Non-pigmented ciliary epithelial cell (primary cell): Measurements from ENCODE around the gene EYA3.

Experiments
- DNase-seq: peaks from one replicate; pipeline ENCODE4 v3.0.0-alpha.2; 2010; ENCODE audit warnings: low read depth

EYA3 gene

GRCh38 chr1:28112388-28113241, 24.2 kb upstream of the EYA3 start:
- DNase-seq, result no peak

- no peak for DNase-seq
Observed at GRCh38 chr1:28111157-28111556, 22.7 kb upstream of the EYA3 start.

DNA sequence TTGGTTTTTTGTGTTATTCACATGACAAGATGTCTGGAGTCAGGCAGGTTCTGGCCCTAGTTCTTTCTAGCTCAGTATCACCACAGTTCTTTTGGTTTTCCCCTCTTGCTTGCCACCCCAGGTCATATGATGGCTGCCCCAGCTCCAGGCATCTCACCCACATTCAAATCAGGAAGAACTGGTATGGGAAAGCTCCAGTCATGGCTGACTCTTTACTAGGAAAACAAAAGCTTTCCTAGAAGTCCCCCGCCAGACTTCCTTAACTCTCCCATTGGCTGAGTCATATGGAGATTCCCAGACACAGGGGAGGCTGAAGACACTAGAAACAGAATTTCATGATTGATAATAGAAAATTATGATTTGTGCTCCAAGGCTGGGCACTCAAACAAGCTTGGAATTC, 22.1 kb upstream of the EYA3 start:
- DNase-seq, result no peak

GRCh38 chr1:28109639-28110038, 21.2 kb upstream of the EYA3 start:
- no peak for DNase-seq

GRCh38 chr1:28108001-28108400, 19.6 kb upstream of the EYA3 start:
- DNase-seq, result no peak

GRCh38 chr1:28104866-28105467, 16.6 kb upstream of the EYA3 start:
- no peak for DNase-seq

DNA sequence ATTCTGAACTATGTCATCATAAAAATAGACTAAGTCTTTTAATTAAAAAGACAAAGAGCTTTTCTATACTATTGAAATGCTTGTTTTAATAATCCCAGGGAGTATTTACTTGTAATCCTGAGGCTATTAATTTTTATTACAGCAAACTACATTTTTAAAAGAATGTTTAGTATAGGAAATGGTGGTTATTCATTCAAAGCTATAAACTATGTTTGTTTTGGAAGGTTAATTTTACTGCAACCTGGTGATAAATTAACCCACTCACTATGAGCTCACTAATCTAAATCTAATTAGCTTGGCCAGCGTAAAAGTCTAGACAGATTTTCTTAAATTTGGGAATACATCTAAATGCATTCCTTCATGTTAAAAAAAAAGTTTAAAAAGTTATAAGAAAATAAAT, 13.8 kb upstream of the EYA3 start:
- no peak for DNase-seq

DNA sequence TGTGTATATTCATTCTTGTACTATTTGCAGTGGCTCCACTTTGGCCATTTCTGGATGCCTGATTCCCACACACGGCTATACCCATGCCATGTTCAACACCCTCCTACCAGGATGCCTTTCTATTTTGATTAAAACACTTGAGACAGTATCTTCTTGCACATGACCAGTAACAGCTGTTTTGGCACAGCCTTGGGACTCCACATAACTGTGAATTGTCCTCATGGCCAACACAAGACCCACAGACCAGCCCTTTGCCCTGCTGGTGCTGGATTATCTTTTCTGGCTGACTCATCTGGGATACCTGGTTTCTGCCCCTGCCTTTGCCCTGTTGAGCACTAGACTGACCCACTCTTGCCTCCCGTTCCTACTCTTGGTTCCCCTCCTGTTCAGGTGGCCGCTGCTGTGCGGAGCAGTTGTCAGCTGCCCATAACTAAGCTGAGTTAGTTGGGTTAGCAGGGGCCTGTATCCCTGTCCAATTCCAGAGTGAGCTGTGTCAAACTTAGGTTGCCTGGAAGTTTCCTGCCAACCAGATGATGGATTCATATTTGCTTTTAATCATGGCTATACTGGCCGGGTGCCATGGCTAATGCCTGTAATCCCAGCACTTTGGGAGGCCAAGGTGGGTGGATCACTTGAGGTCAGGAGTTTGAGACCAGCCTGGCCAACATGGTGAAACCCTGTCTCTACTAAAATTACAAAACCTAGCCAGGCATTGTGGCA, 10.8 kb upstream of the EYA3 start:
- no peak for DNase-seq

DNA sequence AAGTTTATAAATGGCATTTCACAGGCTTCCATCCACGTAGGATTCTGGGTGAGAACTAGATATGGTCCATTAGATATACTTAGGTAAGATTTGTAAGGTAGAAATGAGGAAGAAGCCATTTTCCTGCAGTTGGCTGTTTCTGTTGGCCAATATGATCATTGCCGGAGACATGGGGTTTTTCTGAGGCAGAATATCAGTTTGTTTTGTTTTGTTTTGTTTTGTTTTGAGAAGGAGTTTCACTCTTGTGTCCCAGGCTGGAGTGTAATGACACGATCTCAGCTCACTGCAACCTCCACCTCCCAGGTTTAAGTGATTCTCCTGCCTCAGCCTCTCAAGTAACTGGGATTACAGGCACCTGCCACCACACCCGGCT, 8.7 kb upstream of the EYA3 start:
- no peak for DNase-seq

DNA sequence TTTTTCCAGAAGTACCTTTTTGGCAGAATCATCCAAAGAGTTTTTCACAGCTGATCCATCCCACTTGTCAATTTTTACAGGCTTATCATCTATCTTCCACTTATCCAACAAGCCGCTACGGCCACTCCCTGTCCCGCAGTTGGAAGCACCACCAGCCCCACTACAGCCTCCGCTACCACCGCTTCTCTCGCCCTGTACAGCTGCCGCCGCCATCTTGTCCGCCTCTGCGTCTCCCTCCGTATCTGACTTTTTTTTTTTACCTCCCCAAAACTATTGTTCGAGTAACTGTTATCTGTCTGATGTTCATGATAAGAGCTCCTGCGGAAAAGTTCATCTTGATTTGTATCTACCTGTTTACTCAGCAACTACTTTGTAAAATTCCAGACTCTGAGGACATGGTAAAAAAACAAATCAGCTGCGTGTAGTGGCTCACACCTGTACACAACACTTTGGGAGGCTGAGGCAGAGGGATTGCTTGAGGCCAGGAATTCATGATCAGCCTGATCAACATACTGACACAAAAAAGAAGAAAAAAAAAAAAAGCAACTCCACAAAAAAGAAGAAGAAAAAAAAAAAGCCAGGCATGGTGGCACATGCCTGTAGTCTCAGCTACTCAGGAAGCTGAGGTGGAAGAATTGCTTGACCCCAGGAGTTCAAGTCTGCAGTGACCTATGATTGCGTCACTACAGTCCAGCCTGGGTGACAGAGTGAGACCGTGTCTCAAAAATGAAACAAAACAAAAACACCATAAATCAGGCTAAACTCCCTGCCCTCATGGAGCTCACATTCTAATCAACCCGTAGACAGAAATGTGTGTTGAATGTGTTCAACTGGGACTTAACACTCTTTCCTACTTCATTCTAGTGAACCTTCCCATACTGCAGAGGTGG, 8.0 kb upstream of the EYA3 start:
- DNase-seq, result no peak

DNA sequence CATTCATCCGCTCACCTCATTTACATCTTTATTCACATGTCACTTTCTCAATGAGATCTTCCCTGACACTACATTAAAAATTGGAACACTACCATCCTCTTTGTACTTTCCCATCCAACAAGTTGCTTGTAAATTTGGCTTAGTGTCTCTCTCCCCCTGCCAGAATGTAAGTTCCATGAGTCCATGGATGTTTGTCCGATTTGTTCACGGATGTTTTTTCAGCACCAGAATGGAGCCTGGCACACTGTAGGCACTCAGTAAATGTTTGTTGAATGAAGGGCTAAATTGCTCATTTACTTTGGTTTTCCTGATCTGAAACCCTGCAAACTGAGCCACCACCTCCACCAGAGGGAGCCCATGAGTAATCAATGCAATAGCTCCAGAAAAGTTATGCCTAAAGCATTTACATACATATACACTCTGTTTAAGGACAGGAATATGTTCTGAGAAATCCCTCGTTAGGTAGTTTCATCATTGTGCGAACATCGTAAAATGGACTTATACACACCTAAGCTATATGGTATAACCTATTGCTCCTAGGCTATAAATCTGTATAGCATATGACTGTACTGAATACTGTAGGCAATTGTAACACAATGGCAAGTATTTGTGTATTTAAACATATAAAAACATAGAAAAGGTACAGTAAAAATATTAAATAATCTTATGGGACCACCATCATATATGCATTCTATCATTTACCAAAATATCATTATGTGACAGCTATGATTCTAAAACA, 2.8 kb upstream of the EYA3 start:
- DNase-seq, result no peak

- DNase-seq, result no peak
Observed at GRCh38 chr1:28087614-28088167, 719 bp downstream of the EYA3 start.

- no peak for DNase-seq
Observed at GRCh38 chr1:28086651-28087050, 1.8 kb downstream of the EYA3 start.

DNA sequence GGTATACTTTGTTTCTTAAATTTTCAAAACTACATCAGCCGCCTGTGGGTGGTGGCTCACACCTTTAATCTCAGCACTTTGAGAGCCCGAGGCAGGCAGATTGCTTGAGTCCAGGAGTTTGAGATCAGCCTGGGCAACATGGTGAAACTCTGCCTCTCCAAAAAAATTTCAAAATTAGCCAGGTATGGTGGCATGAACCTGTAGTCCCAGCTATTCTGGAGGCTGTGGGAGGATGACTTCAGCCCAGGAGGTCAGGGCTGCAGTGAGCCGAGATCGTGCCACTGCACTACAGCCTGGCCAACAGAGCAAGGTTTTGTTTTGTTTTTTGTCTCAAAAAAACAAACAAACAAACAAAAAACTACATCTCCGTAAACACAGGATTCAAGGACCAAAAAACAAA, 3.3 kb downstream of the EYA3 start:
- DNase-seq, result no peak

DNA sequence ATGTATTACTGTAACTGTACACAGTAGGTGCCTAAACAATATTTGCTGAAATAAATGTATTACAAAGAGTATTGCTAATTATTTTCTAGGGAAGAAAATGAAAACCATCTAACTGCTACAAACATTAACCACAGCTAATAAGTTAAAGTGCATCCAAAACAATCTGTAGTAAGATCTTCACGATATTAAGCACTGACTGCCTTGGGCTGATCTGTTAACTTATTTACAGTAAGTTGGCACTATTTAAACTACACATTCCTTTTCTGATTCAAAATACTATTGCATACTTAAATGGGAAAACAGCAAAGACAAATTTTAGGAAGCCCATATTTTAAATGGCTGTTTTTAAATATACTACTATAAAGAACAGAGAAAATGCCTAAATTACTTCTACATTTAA, 4.5 kb downstream of the EYA3 start:
- DNase-seq, result no peak

DNA sequence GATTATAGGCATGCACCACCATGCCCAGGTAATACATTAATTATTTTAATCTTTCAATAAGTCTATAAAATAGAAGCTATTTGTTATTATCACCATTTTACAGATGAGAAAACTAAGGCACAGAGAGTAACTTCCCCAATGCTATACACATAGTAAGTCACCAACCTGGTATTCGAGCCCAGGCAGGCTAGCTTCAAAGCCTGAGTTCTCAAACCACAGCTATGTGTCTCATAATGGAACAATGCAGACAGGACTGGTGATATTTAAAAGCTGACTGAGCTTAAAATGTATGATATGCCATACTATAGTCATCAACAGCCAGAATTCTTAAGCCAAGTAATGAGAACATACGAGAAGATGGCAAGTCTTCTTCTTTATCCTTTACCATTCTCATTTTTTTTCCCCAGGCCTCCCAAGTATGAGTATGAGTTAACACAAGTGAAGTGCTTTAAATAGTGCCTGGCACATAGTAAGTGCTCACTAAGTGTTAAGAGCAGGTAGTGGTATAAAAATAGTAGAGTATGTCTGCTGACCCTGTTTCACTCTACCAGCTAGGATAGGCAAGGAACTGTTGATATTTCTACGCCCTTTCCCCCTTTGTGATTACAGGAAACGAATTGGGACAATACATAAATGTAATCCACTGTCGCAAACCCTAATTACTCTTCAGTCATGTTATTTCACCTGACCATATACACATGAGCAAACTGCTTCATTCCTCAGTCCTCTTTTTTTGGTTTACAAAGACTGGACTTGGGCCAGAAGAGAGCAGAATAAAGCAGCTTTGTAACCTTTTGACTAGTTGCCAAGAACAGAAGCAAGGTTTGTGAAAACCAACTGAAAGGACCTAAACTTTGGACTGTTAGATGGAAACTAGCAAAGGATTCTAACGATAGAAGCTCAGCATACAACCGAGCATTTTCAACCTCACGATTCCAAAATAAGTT, 9.5 kb downstream of the EYA3 start:
- peak; percentile 90 for DNase-seq

- no peak for DNase-seq
Observed at GRCh38 chr1:28078262-28078661, 10.1 kb downstream of the EYA3 start.

DNA sequence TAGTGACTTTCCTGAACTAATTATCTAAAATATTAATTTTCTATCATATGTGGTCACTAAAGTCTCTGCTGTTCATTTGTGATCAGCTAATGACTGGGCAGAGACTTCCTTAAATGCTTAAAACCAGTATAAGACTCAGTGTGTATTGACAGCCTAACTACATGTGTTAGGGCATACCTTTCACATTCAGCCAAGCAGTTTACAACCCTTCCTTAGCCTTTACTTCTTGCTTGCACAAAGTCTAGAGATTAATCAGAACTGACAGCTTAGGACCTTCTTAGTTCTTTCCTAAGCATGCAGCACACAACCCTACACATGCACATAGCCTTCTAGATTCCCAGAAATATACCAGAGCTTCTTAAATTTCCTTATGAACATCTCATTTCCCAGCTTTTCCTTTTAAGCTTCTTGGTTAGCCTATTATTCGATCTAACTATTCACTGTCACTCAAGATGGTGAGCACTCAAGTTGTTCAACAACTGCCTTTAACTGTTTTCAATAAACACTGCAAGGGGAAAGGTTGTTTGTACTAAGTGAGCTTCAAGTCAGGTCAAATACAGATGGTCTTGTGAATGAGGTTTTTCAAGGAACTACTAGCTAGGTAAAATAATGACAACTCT, 13.4 kb downstream of the EYA3 start:
- no peak for DNase-seq

DNA sequence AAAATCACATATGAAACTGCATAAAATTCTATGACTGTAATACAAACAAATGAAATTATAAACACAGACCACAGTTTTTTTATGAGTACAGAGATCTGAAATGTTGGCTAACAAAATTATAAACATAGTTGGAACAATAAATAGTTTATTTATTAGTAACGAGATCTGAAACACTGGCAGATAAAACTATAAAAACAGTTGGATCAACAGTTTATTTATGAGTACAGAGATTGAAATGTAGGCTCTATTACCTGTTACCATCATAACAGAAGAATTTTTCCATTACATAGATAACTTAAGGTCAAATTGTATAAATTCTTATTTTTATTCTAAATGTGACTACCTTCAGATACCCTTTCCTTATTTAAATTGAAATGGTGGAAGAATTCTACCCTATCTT, 14.5 kb downstream of the EYA3 start:
- no peak for DNase-seq

GRCh38 chr1:28071813-28072212, 16.6 kb downstream of the EYA3 start:
- no peak for DNase-seq
